ENCODE data around the gene ADAMTSL1.

DNA sequence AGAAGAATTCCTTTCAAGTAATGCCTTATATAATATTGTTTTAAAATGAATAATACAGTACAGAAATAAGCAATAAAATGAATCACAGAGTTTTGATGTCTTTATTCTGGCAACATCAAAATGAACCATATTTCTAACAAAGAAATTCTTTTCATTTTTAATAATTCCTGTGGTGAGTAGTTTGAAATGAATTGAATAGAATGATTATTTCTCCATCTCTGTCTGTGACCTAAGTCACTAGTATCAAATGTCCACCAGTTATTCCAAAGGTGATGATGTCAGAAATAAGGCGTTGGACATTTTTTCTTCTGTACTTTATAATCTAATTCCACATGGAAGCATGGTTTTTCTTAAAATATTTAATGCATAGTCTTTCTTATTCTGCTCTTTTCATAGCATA, 106.2 kb downstream of the ADAMTSL1 start:
- TF ChIP-seq, protein P1, sequence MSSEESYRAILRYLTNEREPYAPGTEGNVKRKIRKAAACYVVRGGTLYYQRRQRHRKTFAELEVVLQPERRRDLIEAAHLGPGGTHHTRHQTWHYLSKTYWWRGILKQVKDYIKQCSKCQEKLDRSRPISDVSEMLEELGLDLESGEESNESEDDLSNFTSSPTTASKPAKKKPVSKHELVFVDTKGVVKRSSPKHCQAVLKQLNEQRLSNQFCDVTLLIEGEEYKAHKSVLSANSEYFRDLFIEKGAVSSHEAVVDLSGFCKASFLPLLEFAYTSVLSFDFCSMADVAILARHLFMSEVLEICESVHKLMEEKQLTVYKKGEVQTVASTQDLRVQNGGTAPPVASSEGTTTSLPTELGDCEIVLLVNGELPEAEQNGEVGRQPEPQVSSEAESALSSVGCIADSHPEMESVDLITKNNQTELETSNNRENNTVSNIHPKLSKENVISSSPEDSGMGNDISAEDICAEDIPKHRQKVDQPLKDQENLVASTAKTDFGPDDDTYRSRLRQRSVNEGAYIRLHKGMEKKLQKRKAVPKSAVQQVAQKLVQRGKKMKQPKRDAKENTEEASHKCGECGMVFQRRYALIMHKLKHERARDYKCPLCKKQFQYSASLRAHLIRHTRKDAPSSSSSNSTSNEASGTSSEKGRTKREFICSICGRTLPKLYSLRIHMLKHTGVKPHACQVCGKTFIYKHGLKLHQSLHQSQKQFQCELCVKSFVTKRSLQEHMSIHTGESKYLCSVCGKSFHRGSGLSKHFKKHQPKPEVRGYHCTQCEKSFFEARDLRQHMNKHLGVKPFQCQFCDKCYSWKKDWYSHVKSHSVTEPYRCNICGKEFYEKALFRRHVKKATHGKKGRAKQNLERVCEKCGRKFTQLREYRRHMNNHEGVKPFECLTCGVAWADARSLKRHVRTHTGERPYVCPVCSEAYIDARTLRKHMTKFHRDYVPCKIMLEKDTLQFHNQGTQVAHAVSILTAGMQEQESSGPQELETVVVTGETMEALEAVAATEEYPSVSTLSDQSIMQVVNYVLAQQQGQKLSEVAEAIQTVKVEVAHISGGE (tag by site-specific recombination; conservative IDR thresholded peaks at IDR 0.05; ENCODE audit: low read depth): no peak
- no peak for TF ChIP-seq MZF1 (tag by site-specific recombination; IDR thresholded peaks at IDR 0.05; ENCODE audit: borderline replicate concordance)
- no peak for TF ChIP-seq ZNF24 (tag by site-specific recombination; IDR thresholded peaks at IDR 0.05)
- TF ChIP-seq, protein P2, sequence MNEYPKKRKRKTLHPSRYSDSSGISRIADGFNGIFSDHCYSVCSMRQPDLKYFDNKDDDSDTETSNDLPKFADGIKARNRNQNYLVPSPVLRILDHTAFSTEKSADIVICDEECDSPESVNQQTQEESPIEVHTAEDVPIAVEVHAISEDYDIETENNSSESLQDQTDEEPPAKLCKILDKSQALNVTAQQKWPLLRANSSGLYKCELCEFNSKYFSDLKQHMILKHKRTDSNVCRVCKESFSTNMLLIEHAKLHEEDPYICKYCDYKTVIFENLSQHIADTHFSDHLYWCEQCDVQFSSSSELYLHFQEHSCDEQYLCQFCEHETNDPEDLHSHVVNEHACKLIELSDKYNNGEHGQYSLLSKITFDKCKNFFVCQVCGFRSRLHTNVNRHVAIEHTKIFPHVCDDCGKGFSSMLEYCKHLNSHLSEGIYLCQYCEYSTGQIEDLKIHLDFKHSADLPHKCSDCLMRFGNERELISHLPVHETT (tag by site-specific recombination; IDR thresholded peaks at IDR 0.05): no peak
- no peak for TF ChIP-seq CTCF (tag by site-specific recombination; IDR thresholded peaks at IDR 0.05)
- TF ChIP-seq ZNF76 (tag by site-specific recombination; IDR thresholded peaks at IDR 0.05; ENCODE audit: borderline replicate concordance, low read depth): no peak
- TF ChIP-seq ZNF473 (tag by site-specific recombination; IDR thresholded peaks at IDR 0.05): no peak
- no peak for TF ChIP-seq PRDM10 (tag by site-specific recombination; IDR thresholded peaks at IDR 0.05)
- TF ChIP-seq, protein P3, sequence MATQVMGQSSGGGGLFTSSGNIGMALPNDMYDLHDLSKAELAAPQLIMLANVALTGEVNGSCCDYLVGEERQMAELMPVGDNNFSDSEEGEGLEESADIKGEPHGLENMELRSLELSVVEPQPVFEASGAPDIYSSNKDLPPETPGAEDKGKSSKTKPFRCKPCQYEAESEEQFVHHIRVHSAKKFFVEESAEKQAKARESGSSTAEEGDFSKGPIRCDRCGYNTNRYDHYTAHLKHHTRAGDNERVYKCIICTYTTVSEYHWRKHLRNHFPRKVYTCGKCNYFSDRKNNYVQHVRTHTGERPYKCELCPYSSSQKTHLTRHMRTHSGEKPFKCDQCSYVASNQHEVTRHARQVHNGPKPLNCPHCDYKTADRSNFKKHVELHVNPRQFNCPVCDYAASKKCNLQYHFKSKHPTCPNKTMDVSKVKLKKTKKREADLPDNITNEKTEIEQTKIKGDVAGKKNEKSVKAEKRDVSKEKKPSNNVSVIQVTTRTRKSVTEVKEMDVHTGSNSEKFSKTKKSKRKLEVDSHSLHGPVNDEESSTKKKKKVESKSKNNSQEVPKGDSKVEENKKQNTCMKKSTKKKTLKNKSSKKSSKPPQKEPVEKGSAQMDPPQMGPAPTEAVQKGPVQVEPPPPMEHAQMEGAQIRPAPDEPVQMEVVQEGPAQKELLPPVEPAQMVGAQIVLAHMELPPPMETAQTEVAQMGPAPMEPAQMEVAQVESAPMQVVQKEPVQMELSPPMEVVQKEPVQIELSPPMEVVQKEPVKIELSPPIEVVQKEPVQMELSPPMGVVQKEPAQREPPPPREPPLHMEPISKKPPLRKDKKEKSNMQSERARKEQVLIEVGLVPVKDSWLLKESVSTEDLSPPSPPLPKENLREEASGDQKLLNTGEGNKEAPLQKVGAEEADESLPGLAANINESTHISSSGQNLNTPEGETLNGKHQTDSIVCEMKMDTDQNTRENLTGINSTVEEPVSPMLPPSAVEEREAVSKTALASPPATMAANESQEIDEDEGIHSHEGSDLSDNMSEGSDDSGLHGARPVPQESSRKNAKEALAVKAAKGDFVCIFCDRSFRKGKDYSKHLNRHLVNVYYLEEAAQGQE (tag by site-specific recombination; IDR thresholded peaks at IDR 0.05): no peak
